Karpas-422 (cell line): ENCODE measurements around the gene NDUFAF7. TPM values are rescaled to one million over a fixed set of nuclear protein-coding genes. Genes with fewer than 3 reads are reported as not detected.
"Not testable (repeated sequence)": the region's sequence is repeated elsewhere in the genome, so short reads cannot be mapped to it uniquely, and the experiment has no call there.

Experiments used
- DNase-seq: peaks from one replicate; pipeline ENCODE4 v3.0.0-alpha.2; 2015
- H2AFZ ChIP-seq: fragments of 200-600 bp; sonication (generic); 2 replicates; pipeline ENCODE4 v1.6.1; 2014; ENCODE audit warnings: antibody characterized with exemption, low read length, mixed read lengths
- H3K27ac ChIP-seq: fragments of 200-600 bp; sonication (generic); 2 replicates; pipeline ENCODE4 v1.5.1; 2014; ENCODE audit warnings: mild to moderate bottlenecking, low read length, moderate library complexity
- H3K27me3 ChIP-seq: fragments of 200-600 bp; sonication (generic); 2 replicates; pipeline ENCODE4 v1.6.1; 2014; ENCODE audit warnings: low read length, mixed read lengths
- H3K36me3 ChIP-seq: fragments of 200-600 bp; sonication (generic); 2 replicates; pipeline ENCODE4 v1.6.1; 2014; ENCODE audit warnings: low read length, mixed read lengths; ENCODE audit not compliant: insufficient read depth
- H3K4me1 ChIP-seq: fragments of 200-600 bp; sonication (generic); 2 replicates; pipeline ENCODE4 v1.6.1; 2014; ENCODE audit warnings: mild to moderate bottlenecking, low read length, mixed read lengths
- H3K4me2 ChIP-seq: fragments of 200-600 bp; sonication (generic); 2 replicates; pipeline ENCODE4 v1.6.1; 2014; ENCODE audit warnings: low read length, low read depth, mild to moderate bottlenecking; ENCODE audit not compliant: poor library complexity, severe bottlenecking
- H3K4me3 ChIP-seq: fragments of 200-600 bp; sonication (generic); 2 replicates; pipeline ENCODE4 v1.5.1; 2014; ENCODE audit warnings: mild to moderate bottlenecking, antibody characterized with exemption, low read length, mixed read lengths
- H3K79me2 ChIP-seq: fragments of 200-600 bp; sonication (generic); 2 replicates; pipeline ENCODE4 v1.6.1; 2014; ENCODE audit warnings: mild to moderate bottlenecking, low read length, mixed read lengths
- H3K9ac ChIP-seq: fragments of 200-600 bp; sonication (generic); 2 replicates; pipeline ENCODE4 v1.6.0; 2014; ENCODE audit warnings: low read length
- H3K9me2 ChIP-seq: fragments of 200-600 bp; sonication (generic), shearing (Covaris generic); replicated peaks from 2 replicates; pipeline ENCODE4 v1.6.0; 2014; ENCODE audit warnings: mild to moderate bottlenecking, low read length, moderate library complexity; ENCODE audit not compliant: insufficient read depth
- H3K9me3 ChIP-seq: fragments of 300-700, 200-600 bp; sonication (generic); 2 replicates; pipeline ENCODE4 v1.6.1; 2014; ENCODE audit warnings: low read length, mixed read lengths
- H4K20me1 ChIP-seq: fragments of 200-600 bp; sonication (generic); 2 replicates; pipeline ENCODE4 v1.6.1; 2014; ENCODE audit warnings: mild to moderate bottlenecking, antibody characterized with exemption, low read length, low read depth; ENCODE audit not compliant: insufficient read depth
- total RNA-seq: library from RNA; depleted of rRNA; stranded (reverse); fragments of >200 nt; shearing (Covaris generic); gene quantifications from 2 replicates; pipeline ENCODE4 v1.2.3, GENCODE V29; 2014; ENCODE audit warnings: low replicate concordance

NDUFAF7 gene
- total RNA-seq, 1 experiment from 2014 or later: 42.2 TPM

DNA sequence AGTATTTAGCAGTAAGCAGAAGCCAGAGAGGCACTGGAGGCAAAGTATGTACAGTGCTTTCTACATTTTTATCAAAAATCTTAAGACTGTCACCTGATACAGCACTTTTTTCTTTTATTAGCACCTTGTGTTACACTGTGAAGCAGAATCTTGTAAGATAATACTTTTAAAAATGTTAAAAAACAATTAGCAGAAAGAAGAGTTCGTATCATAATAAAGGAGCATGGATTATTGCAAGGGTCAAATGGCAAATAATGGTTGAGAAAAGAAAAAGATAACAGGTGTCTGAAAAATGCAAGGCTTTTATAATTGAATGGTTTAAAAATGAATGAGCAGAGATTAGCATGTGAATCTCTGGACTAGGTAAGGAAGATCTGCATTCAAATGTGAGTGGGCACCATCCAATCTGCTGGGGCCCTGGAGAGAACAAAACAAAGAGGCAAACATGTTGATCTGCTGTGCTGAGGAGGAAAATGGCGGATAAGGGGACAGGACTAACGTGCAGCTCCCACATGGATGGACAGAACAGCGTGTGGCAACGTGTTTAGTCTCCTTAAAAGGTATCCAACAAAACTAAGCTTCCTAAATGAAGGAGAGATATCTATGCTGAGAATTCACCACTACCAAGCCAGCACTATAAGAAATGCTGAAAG, 25.6 kb upstream of the NDUFAF7 start:
- peaks cover 3% of the 10 kb centered on the region for H3K9me3 ChIP-seq
- no peak for DNase-seq
- no peak overlapping the region for H3K9ac ChIP-seq
- peaks cover 7% of the 10 kb centered on the region for H3K4me1 ChIP-seq
- H3K4me2 ChIP-seq: no peak overlapping the region
- no peaks in the 10 kb centered on the region for H3K27me3 ChIP-seq
- no peak overlapping the region for H3K4me3 ChIP-seq
- no peaks in the 10 kb centered on the region for H4K20me1 ChIP-seq
- peaks cover 97% of the 10 kb centered on the region for H3K36me3 ChIP-seq
- no peaks in the 10 kb centered on the region for H3K9me2 ChIP-seq
- peaks cover 85% of the 10 kb centered on the region for H3K79me2 ChIP-seq
- H3K27ac ChIP-seq: no peak overlapping the region
- no peak overlapping the region for H2AFZ ChIP-seq

DNA sequence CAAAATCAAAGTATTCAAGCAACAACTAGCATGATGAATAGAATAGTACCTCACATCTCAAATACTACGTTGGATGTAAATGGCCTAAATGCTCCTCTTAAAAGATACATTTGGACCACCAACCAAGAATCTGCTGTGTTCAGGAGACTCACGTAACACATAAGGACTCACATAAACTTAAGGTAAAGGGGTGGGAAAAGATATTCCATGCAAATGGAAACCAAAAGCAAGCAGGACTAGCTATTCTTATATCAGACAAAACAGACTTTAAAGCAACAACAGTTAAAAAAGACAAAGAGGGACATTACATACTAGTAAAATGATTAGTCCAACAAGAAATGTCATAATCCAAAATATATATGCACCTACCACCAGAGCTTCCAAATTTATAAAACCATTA, 24.7 kb upstream of the NDUFAF7 start:
- not testable (repeated sequence) for H3K9me3 ChIP-seq, H3K27me3 ChIP-seq, H2AFZ ChIP-seq, H3K4me3 ChIP-seq, H3K9ac ChIP-seq, H4K20me1 ChIP-seq, H3K4me2 ChIP-seq, DNase-seq, H3K9me2 ChIP-seq, H3K27ac ChIP-seq, H3K4me1 ChIP-seq
- Histone ChIP-seq H3K36me3 (peaks cover 97% of the 10 kb centered on the region), H3K79me2 (peaks cover 86% of the 10 kb centered on the region)

DNA sequence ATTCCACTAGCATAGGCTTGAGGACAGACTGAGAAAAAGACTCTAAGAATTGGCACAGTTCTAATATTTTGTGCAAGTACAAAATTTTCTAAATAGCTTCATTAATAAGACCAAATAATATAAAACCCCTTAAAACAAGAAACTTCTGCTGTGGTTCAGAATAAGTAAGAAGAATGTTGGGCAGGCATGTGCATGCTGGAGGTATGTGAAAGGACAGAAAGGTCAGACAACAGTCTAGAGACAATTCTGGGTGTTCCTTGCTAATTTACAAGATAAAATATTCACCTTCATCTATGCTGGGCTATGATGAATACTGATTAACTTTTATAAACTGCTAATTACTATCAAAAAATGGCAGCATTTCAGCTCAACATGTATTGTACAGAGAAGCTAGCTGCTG, 20.2 kb upstream of the NDUFAF7 start:
- no peak for DNase-seq
- H4K20me1 ChIP-seq: no peaks in the 10 kb centered on the region
- peaks cover 91% of the 10 kb centered on the region for H3K36me3 ChIP-seq
- H3K79me2 ChIP-seq: peaks cover 72% of the 10 kb centered on the region
- no peak overlapping the region for H3K4me3 ChIP-seq
- no peak overlapping the region for H2AFZ ChIP-seq
- H3K27me3 ChIP-seq: no peaks in the 10 kb centered on the region
- no peaks in the 10 kb centered on the region for H3K9me3 ChIP-seq
- H3K27ac ChIP-seq: no peak overlapping the region
- no peak overlapping the region for H3K9ac ChIP-seq
- H3K4me1 ChIP-seq: peaks cover 24% of the 10 kb centered on the region
- no peaks in the 10 kb centered on the region for H3K9me2 ChIP-seq
- no peak overlapping the region for H3K4me2 ChIP-seq

DNA sequence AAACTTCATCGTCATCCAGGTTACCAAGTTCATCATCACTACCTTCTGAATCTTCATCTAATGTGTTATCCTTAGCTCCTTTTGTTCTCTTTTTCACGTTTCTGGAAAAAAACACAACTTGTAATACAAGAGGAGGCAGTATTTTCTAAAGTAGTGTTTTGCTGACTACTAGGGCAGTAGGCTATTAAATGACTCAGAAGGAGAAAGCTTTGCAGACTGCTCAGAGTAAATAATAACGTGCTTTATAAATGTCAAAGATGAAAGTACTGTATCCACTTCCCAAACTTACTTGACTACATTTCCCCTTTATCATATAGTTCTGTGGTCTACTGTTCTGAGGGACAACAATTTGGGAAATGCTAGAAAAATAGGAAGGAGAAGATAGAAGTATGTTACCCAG, 19.5 kb upstream of the NDUFAF7 start:
- H3K4me1 ChIP-seq: peaks cover 32% of the 10 kb centered on the region
- peaks cover 90% of the 10 kb centered on the region for H3K36me3 ChIP-seq
- no peaks in the 10 kb centered on the region for H3K9me3 ChIP-seq
- H3K9me2 ChIP-seq: no peaks in the 10 kb centered on the region
- no peaks in the 10 kb centered on the region for H4K20me1 ChIP-seq
- H3K27ac ChIP-seq: no peak overlapping the region
- H3K4me2 ChIP-seq: no peak overlapping the region
- H3K9ac ChIP-seq: no peak overlapping the region
- peaks cover 72% of the 10 kb centered on the region for H3K79me2 ChIP-seq
- no peak for DNase-seq
- H2AFZ ChIP-seq: no peak overlapping the region
- H3K27me3 ChIP-seq: no peaks in the 10 kb centered on the region
- H3K4me3 ChIP-seq: no peak overlapping the region

DNA sequence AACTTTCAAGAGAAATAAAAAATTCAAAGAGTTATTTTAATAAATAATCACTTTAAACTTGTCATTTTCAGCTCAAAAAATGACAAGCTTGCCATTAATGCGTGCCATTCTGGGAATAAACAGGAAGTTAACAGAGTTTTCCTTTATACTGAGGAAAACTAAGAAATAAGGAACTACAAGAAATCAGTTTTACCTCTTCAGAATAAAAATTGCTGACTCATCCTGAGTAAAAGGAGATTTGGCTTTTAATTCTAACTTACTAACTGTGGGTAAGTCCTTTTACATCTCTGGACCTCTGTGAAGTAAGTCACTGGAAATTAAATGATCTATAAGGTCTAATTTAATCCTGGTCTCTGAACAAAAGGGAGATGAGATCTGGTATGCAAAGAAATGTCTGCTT, 16.2 kb upstream of the NDUFAF7 start:
- peak overlapping the region; percentile 67 for H3K27ac ChIP-seq
- H3K9ac ChIP-seq: no peak overlapping the region
- DNase-seq: no peak
- peaks cover 62% of the 10 kb centered on the region for H3K79me2 ChIP-seq
- no peak overlapping the region for H3K4me3 ChIP-seq
- no peaks in the 10 kb centered on the region for H3K9me3 ChIP-seq
- H3K4me1 ChIP-seq: peaks cover 32% of the 10 kb centered on the region
- peak overlapping the region; percentile 36 for H3K4me2 ChIP-seq
- no peaks in the 10 kb centered on the region for H3K9me2 ChIP-seq
- peaks cover 79% of the 10 kb centered on the region for H3K36me3 ChIP-seq
- H2AFZ ChIP-seq: no peak overlapping the region
- H3K27me3 ChIP-seq: no peaks in the 10 kb centered on the region
- H4K20me1 ChIP-seq: no peaks in the 10 kb centered on the region

DNA sequence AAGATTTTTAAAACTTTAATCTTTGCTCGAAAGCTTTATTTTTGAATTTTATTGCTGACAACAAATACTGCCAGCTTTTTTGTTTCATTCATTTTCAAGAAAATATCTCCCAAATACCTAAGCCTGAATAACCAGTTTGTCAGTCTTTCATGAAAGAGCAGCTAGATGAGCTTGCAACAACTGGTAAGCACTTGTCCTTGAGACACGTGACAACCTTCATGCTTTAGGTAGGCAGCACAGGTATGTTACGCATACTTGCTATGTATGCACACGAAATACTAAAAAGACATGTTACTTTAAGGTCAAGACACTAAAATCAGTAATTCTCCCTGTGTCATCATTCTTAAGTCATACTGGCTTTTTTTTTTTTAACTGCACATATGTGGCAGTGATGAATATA, 12.4 kb upstream of the NDUFAF7 start:
- Histone ChIP-seq H3K9me2 (no peaks in the 10 kb centered on the region), H3K27me3 (no peaks in the 10 kb centered on the region), H3K36me3 (peaks cover 78% of the 10 kb centered on the region), H2AFZ (no peak overlapping the region), H3K27ac (no peak overlapping the region), H3K4me3 (no peak overlapping the region), H3K9ac (no peak overlapping the region), H3K4me1 (peaks cover 28% of the 10 kb centered on the region), H4K20me1 (peaks cover 9% of the 10 kb centered on the region; the same call in 1 of the 2 replicates), H3K79me2 (peaks cover 75% of the 10 kb centered on the region), H3K9me3 (no peaks in the 10 kb centered on the region), H3K4me2 (no peak overlapping the region)
- DNase-seq: no peak

DNA sequence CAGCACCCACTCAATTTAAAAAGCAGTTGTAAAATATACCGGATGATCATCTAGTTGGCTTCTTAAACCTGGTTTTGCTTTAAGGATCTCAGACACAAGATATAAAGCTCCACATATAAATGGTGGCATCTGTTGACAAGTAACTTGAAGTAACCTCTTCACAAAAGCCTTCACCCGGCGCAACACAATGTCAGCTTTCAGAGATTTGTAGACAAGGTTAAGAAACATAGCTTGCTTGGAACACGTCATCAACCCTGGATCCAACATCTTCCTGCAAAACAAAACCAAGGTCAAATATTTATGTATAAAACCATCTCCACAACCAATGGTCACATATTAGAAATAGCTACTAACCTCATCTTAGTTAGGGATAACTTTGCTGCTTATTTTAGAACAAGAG, 8.3 kb upstream of the NDUFAF7 start:
- Histone ChIP-seq H3K9me2 (no peaks in the 10 kb centered on the region), H3K36me3 (peaks cover 76% of the 10 kb centered on the region), H3K79me2 (peaks cover 86% of the 10 kb centered on the region), H3K4me1 (peaks cover 12% of the 10 kb centered on the region; the same call in 1 of the 2 replicates), H3K4me2 (no peak overlapping the region), H3K4me3 (no peak overlapping the region), H3K9me3 (no peaks in the 10 kb centered on the region), H3K27ac (no peak overlapping the region), H3K9ac (no peak overlapping the region), H4K20me1 (peaks cover 25% of the 10 kb centered on the region), H2AFZ (no peak overlapping the region), H3K27me3 (no peaks in the 10 kb centered on the region)
- DNase-seq: no peak

DNA sequence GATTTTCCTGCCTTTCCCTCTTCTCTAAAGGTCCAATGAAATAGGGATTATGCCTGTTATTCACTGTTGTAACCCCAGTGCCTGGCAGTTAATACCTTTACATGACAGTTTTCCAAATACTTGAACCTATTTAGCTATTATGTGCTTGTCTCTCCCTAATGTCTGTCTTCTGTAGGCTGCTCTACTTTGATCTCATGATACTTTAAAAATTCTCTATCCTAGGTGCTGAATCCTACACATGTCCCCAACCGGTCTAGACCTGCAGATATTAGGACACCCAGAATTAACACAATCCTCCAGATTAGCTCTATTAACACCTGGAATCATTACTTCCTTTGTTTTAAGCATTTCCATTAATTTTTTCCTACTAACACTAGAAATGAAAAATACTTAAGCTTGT, 7.4 kb upstream of the NDUFAF7 start:
- H3K4me3 ChIP-seq: no peak overlapping the region
- no peak overlapping the region for H3K9ac ChIP-seq
- peaks cover 14% of the 10 kb centered on the region for H3K4me1 ChIP-seq
- peaks cover 86% of the 10 kb centered on the region for H3K79me2 ChIP-seq
- no peak overlapping the region for H3K27ac ChIP-seq
- H3K36me3 ChIP-seq: peaks cover 76% of the 10 kb centered on the region
- H2AFZ ChIP-seq: no peak overlapping the region
- DNase-seq: no peak
- H3K9me2 ChIP-seq: no peaks in the 10 kb centered on the region
- H3K27me3 ChIP-seq: no peaks in the 10 kb centered on the region
- peaks cover 32% of the 10 kb centered on the region for H4K20me1 ChIP-seq
- no peak overlapping the region for H3K4me2 ChIP-seq
- H3K9me3 ChIP-seq: no peaks in the 10 kb centered on the region
